GM21825 (cell line): ENCODE data around the gene P2RY8.
"Not testable (repeated sequence)": the region's sequence is repeated elsewhere in the genome, so short reads cannot be mapped to it uniquely, and the experiment has no call there.

Source experiments
- ATAC-seq: cut with Tn5 transposase; IDR thresholded peaks from one replicate; pipeline ENCODE4 v1.9.1; 2021; ENCODE audit warnings: mild to moderate bottlenecking, moderate library complexity; ENCODE audit not compliant: unreplicated experiment

The P2RY8 gene

GRCh38 chrX:1466232-1466661 lies 70.7 kb downstream of the P2RY8 start:
- no peak for ATAC-seq

- ATAC-seq: no peak
Observed at GRCh38 chrX:1465286-1466231, 71.4 kb downstream of the P2RY8 start.

- no peak for ATAC-seq
Observed at GRCh38 chrX:1464971-1465285, 72.1 kb downstream of the P2RY8 start.

- no peak for ATAC-seq
Observed at GRCh38 chrX:1464041-1464970, 72.7 kb downstream of the P2RY8 start.

- ATAC-seq: no peak
Observed at GRCh38 chrX:1463581-1463980, 73.4 kb downstream of the P2RY8 start.

- ATAC-seq: no peak
Observed at GRCh38 chrX:1462596-1463251, 74.3 kb downstream of the P2RY8 start.

- ATAC-seq: no peak
Observed at GRCh38 chrX:1462110-1462509, 74.9 kb downstream of the P2RY8 start.

GRCh38 chrX:1455948-1456280 lies 81.1 kb downstream of the P2RY8 start:
- no peak for ATAC-seq

- peak; percentile 38 for ATAC-seq
Observed at GRCh38 chrX:1453951-1454785, 82.8 kb downstream of the P2RY8 start.

- peak; percentile 6 for ATAC-seq
Observed at GRCh38 chrX:1453395-1453783, 83.6 kb downstream of the P2RY8 start.

- peak; percentile 78 for ATAC-seq
Observed at GRCh38 chrX:1452516-1453394, 84.2 kb downstream of the P2RY8 start, which contains the start of gene ASMTL. ASMTL (minus strand) TSS chrX:1452909; CDS start chrX:1452840, 69 bp downstream.

- ATAC-seq: no peak
Observed at GRCh38 chrX:1451661-1452515, 85.1 kb downstream of the P2RY8 start.

GRCh38 chrX:1451251-1451660 lies 85.7 kb downstream of the P2RY8 start:
- ATAC-seq: no peak

- ATAC-seq: no peak
Observed at GRCh38 chrX:1450361-1451161, 86.4 kb downstream of the P2RY8 start.

GRCh38 chrX:1449823-1450149 lies 87.2 kb downstream of the P2RY8 start:
- ATAC-seq: no peak

GRCh38 chrX:1449036-1449822 lies 87.8 kb downstream of the P2RY8 start:
- ATAC-seq: no peak

GRCh38 chrX:1448573-1449001 lies 88.4 kb downstream of the P2RY8 start:
- ATAC-seq: not testable (repeated sequence)
